CD4-positive, alpha-beta T cell treated with Interleukin-12 subunit alpha and Interleukin-12 subunit beta, for 1 hour (primary cell): ENCODE data around the gene INCA1.

Experiments
- DNase-seq: peaks from one replicate; pipeline ENCODE4 v3.0.0-alpha.2; 2020

Gene INCA1

GRCh38 chr17:4947411-4948165 lies 49.7 kb downstream of the INCA1 start:
- DNase-seq = peak; percentile 74

GRCh38 chr17:4947010-4947410 lies 50.3 kb downstream of the INCA1 start:
- no peak for DNase-seq

- peak; percentile 12 for DNase-seq
These were observed 50.9 kb downstream of the INCA1 start for GRCh38 chr17:4946312-4946976.

- DNase-seq = no peak
These were observed 51.4 kb downstream of the INCA1 start for GRCh38 chr17:4945944-4946280.

- peak; percentile 78 for DNase-seq
These were observed 52.0 kb downstream of the INCA1 start for GRCh38 chr17:4945176-4945943.

- peak; percentile 29 for DNase-seq
These were observed 52.7 kb downstream of the INCA1 start for GRCh38 chr17:4944554-4945175.

GRCh38 chr17:4944163-4944553 lies 53.2 kb downstream of the INCA1 start:
- DNase-seq = peak; percentile 70

- DNase-seq = no peak
These were observed 54.4 kb downstream of the INCA1 start for GRCh38 chr17:4942760-4943508.

GRCh38 chr17:4941319-4941610 lies 56.1 kb downstream of the INCA1 start:
- no peak for DNase-seq

GRCh38 chr17:4940555-4941318 lies 56.6 kb downstream of the INCA1 start:
- peak; percentile 39 for DNase-seq

GRCh38 chr17:4939796-4940554 lies 57.3 kb downstream of the INCA1 start, which contains the start of the genes RNF167 and SLC25A11:
Gene RNF167 (plus strand): TSS chr17:4940268. CDS start chr17:4940910, 642 bp downstream.
Gene SLC25A11 (minus strand): TSS chr17:4940046. CDS start chr17:4939910, 136 bp downstream.
- peak; percentile 99 for DNase-seq

- DNase-seq = no peak
These were observed 57.9 kb downstream of the INCA1 start for GRCh38 chr17:4939546-4939795.

- no peak for DNase-seq
These were observed 58.4 kb downstream of the INCA1 start for GRCh38 chr17:4938688-4939545.
